Measurements from ENCODE around the gene MOSPD2. TPM values are rescaled to one million over a fixed set of nuclear protein-coding genes. Genes with fewer than 3 reads are reported as not detected.

MOSPD2 gene
- total and polyA plus RNA-seq, 10 of the 15 experiments (the other 5 are each of a cell fraction or from before 2014, with no cell fraction given), result 4.9 to 14.7 (median 7.4) TPM

- TF ChIP-seq BCL3 (IDR thresholded peaks at IDR 0.05; ENCODE audit: borderline replicate concordance, insufficient read depth, low read depth, low read length, poor library complexity, severe bottlenecking), result no peak
- TF ChIP-seq TAF1 (IDR thresholded peaks at IDR 0.05; ENCODE audit: borderline replicate concordance, low read depth, low read length), result no peak
- no peak for TF ChIP-seq CREM (IDR thresholded peaks at IDR 0.05; ENCODE audit: low read depth)
- no peak for TF ChIP-seq MEF2B (IDR thresholded peaks at IDR 0.05; ENCODE audit: partially characterized antibody, poor library complexity, severe bottlenecking)
- no peak for TF ChIP-seq RAD51 (IDR thresholded peaks at IDR 0.05)
- no peak for TF ChIP-seq FOS (IDR thresholded peaks at IDR 0.05; ENCODE audit: borderline replicate concordance, extremely low read depth, insufficient read length)
Measured at GRCh38 chrX:14825851-14826250, 47.4 kb upstream of the MOSPD2 start (continued).

- Histone ChIP-seq H2AFZ (ENCODE audit: control insufficient read depth, low read depth, low read length) (no peak overlapping the region), H3K9ac (ENCODE audit: control insufficient read depth, insufficient read depth, low read length) (no peak overlapping the region), H3K27me3 (replicated peaks in 1 of 2; ENCODE audit: control insufficient read depth in 2 of 2, insufficient read depth in 2 of 2, low read length in 1 of 2) (no peaks in the 10 kb centered on the region), H3K79me2 (ENCODE audit: control insufficient read depth, insufficient read depth, low read length) (no peaks in the 10 kb centered on the region), H3K4me3 (no peak overlapping the region), H3K27ac (ENCODE audit: control insufficient read depth, insufficient read depth) (no peak overlapping the region), H3K36me3 (ENCODE audit: control insufficient read depth in 2 of 2, insufficient read depth in 2 of 2, low read length in 1 of 2) (no peaks in the 10 kb centered on the region), H4K20me1 (ENCODE audit: control insufficient read depth, insufficient read depth) (no peaks in the 10 kb centered on the region), H3K4me2 (ENCODE audit: control insufficient read depth, insufficient read depth) (no peak overlapping the region), H3K4me1 (ENCODE audit: control insufficient read depth, insufficient read depth, low read length) (no peaks in the 10 kb centered on the region), H3K9me3 (replicated peaks; ENCODE audit: control insufficient read depth, insufficient read depth, low read length) (no peaks in the 10 kb centered on the region)
- POLR2A ChIA-PET, result no interaction called here
- 28% methylated on average over 3 of the region's 3 CpGs for WGBS (ENCODE audit: insufficient coverage, insufficient replicate concordance, low lambda C conversion rate, missing lambda C conversion rate)
- RAD21 ChIA-PET (ENCODE audit: unreplicated experiment), result no interaction called here
- FAIRE-seq, result no peak
- ATAC-seq, result no peak
- SMC1A ChIA-PET (ENCODE audit: uncharacterized antibody, unreplicated experiment), result interaction anchor here (1.4 kb wide), 1 partner anchor 11 kb away, joined by 4 read pairs; no protein-coding TSS in a partner anchor
- no peak for TF ChIP-seq SIN3A (IDR thresholded peaks at IDR 0.05; ENCODE audit: low read depth, low read length)
- TF ChIP-seq CBX3 (IDR thresholded peaks at IDR 0.05; ENCODE audit: borderline replicate concordance, low read depth), result no peak
- TF ChIP-seq SUPT20H (IDR thresholded peaks at IDR 0.05; ENCODE audit: borderline replicate concordance, control insufficient read depth, low read depth, low read length), result no peak
- no peak for DNase-seq (ENCODE audit: low read depth, low spot score)
- intact Hi-C loops (cut with micrococcal nuclease; ENCODE audit: unreplicated experiment), result no loop called here
- BruUV-seq (replicated peaks), result no TSS peak
- CTCF ChIA-PET, result no interaction called here
- in situ Hi-C loops (cut with MboI), result no loop called here
Measured at GRCh38 chrX:14826319-14826718, 46.9 kb upstream of the MOSPD2 start.
